Peyer's patch (tissue), 4 donors: Measurements from ENCODE around the gene VPS45.

Experiments
- POLR2A ChIP-seq, 2 donors: fragments of 450-650 bp; IDR thresholded peaks; one replicate each; pipeline ENCODE4 v1.5.1; 2017; ENCODE audit warnings: antibody characterized with exemption in 2 of 2, mild to moderate bottlenecking in 2 of 2, moderate library complexity in 2 of 2
- TF ChIP-seq, protein P1 (sequence below), 6 experiments: fragments of 450-650 bp in 4 of 6; fragments of 200-600 bp in 2 of 6; sonication (generic) in 1 of 6; IDR thresholded peaks; one replicate each; pipeline ENCODE4 v1.5.1; 2017 to 2019; ENCODE audit warnings: antibody characterized with exemption in 6 of 6, mild to moderate bottlenecking in 3 of 6, moderate library complexity in 1 of 6

DNA sequence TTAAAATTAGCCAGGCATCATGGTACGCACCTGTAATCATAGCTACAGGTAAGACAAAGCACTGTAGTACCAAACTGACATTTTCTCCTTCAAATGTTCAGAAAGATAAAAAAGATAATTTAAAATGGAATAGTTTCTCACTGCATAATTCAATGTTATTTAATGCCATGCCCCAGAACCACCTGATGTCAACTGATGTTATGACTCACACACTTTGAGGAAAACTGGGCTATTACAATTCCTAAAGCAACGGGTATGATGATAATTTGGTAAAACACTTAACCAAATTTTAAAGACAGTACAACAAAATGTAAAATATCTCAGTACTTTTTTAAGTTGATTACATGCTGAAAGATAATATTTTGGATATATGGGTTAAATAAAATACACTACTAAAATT, 59.2 kb downstream of the VPS45 start:
- TF ChIP-seq, protein P1, sequence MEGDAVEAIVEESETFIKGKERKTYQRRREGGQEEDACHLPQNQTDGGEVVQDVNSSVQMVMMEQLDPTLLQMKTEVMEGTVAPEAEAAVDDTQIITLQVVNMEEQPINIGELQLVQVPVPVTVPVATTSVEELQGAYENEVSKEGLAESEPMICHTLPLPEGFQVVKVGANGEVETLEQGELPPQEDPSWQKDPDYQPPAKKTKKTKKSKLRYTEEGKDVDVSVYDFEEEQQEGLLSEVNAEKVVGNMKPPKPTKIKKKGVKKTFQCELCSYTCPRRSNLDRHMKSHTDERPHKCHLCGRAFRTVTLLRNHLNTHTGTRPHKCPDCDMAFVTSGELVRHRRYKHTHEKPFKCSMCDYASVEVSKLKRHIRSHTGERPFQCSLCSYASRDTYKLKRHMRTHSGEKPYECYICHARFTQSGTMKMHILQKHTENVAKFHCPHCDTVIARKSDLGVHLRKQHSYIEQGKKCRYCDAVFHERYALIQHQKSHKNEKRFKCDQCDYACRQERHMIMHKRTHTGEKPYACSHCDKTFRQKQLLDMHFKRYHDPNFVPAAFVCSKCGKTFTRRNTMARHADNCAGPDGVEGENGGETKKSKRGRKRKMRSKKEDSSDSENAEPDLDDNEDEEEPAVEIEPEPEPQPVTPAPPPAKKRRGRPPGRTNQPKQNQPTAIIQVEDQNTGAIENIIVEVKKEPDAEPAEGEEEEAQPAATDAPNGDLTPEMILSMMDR (IDR thresholded peaks at IDR 0.05), result no peak
- TF ChIP-seq POLR2A (IDR thresholded peaks at IDR 0.05), result no peak
